Measurements from ENCODE around the gene NDUFAF2.

The NDUFAF2 gene

GRCh38 chr5:61100437-61100836 is 155.4 kb downstream of the NDUFAF2 start:
- Histone ChIP-seq H3K4me2 (no peak overlapping the region), H4K20me1 (ENCODE audit: insufficient read depth) (no peaks in the 10 kb centered on the region), H3K9ac (no peak overlapping the region), H3K4me1 (ENCODE audit: low read depth, poor library complexity, severe bottlenecking) (no peaks in the 10 kb centered on the region), H3K79me2 (ENCODE audit: insufficient read depth, low read depth) (no peaks in the 10 kb centered on the region), H3K27ac (no peak overlapping the region), H3K4me3 (IDR thresholded peaks at IDR 0.05; ENCODE audit: insufficient read depth, low read depth, low read length) (no peak overlapping the region), H3K27me3 (ENCODE audit: insufficient read depth, low read depth) (no peaks in the 10 kb centered on the region), H3K36me3 (ENCODE audit: insufficient read depth) (no peaks in the 10 kb centered on the region), H2AFZ (ENCODE audit: low read depth) (no peak overlapping the region)
- no peak for TF ChIP-seq CTCF (conservative IDR thresholded peaks at IDR 0.05; ENCODE audit: low read depth, low read length)

- Histone ChIP-seq H3K36me3 (ENCODE audit: insufficient read depth) (no peaks in the 10 kb centered on the region), H3K4me2 (no peak overlapping the region), H3K27me3 (ENCODE audit: insufficient read depth, low read depth) (no peaks in the 10 kb centered on the region), H3K79me2 (ENCODE audit: insufficient read depth, low read depth) (no peaks in the 10 kb centered on the region), H3K27ac (no peak overlapping the region), H3K4me1 (ENCODE audit: low read depth, poor library complexity, severe bottlenecking) (no peaks in the 10 kb centered on the region), H3K9ac (no peak overlapping the region), H4K20me1 (ENCODE audit: insufficient read depth) (no peaks in the 10 kb centered on the region), H2AFZ (ENCODE audit: low read depth) (no peak overlapping the region), H3K4me3 (IDR thresholded peaks at IDR 0.05; ENCODE audit: insufficient read depth, low read depth, low read length) (no peak overlapping the region)
- no peak for TF ChIP-seq CTCF (conservative IDR thresholded peaks at IDR 0.05; ENCODE audit: low read depth, low read length)
These were observed 169.4 kb downstream of the NDUFAF2 start for GRCh38 chr5:61114441-61114840.

GRCh38 chr5:61115968-61116367 is 171.0 kb downstream of the NDUFAF2 start:
- Histone ChIP-seq H3K79me2 (ENCODE audit: insufficient read depth, low read depth) (no peaks in the 10 kb centered on the region), H3K4me2 (no peak overlapping the region)
- TF ChIP-seq CTCF (conservative IDR thresholded peaks at IDR 0.05; ENCODE audit: low read depth, low read length), result no peak

GRCh38 chr5:61119066-61119465 is 174.1 kb downstream of the NDUFAF2 start:
- H2AFZ ChIP-seq (ENCODE audit: low read depth), result no peak overlapping the region
- no peaks in the 10 kb centered on the region for H3K27me3 ChIP-seq (ENCODE audit: insufficient read depth, low read depth)
- H4K20me1 ChIP-seq (ENCODE audit: insufficient read depth), result no peaks in the 10 kb centered on the region
- H3K36me3 ChIP-seq (ENCODE audit: insufficient read depth), result no peaks in the 10 kb centered on the region
- no peaks in the 10 kb centered on the region for H3K79me2 ChIP-seq (ENCODE audit: insufficient read depth, low read depth)
- no peak for TF ChIP-seq CTCF (conservative IDR thresholded peaks at IDR 0.05; ENCODE audit: low read depth, low read length)
- H3K27ac ChIP-seq, result no peak overlapping the region
- no peaks in the 10 kb centered on the region for H3K4me1 ChIP-seq (ENCODE audit: low read depth, poor library complexity, severe bottlenecking)
- H3K9ac ChIP-seq, result no peak overlapping the region
- H3K4me2 ChIP-seq, result no peak overlapping the region
- no peak overlapping the region for H3K4me3 ChIP-seq (IDR thresholded peaks at IDR 0.05; ENCODE audit: insufficient read depth, low read depth, low read length)

More at GRCh38 chr5:61115968-61116367, 171.0 kb downstream of the NDUFAF2 start:
- no peak overlapping the region for H2AFZ ChIP-seq (ENCODE audit: low read depth)
- no peaks in the 10 kb centered on the region for H4K20me1 ChIP-seq (ENCODE audit: insufficient read depth)
- no peak overlapping the region for H3K27ac ChIP-seq
- H3K4me1 ChIP-seq (ENCODE audit: low read depth, poor library complexity, severe bottlenecking), result no peaks in the 10 kb centered on the region
- H3K27me3 ChIP-seq (ENCODE audit: insufficient read depth, low read depth), result no peaks in the 10 kb centered on the region
- H3K4me3 ChIP-seq (IDR thresholded peaks at IDR 0.05; ENCODE audit: insufficient read depth, low read depth, low read length), result no peak overlapping the region
- no peaks in the 10 kb centered on the region for H3K36me3 ChIP-seq (ENCODE audit: insufficient read depth)
- no peak overlapping the region for H3K9ac ChIP-seq
